ENCODE results near the gene SESN2. TPM values are rescaled to one million over a fixed set of nuclear protein-coding genes. Genes with fewer than 3 reads are reported as not detected.
A peak's percentile ranks its signal among the peaks of the same experiment; 100 is the strongest.

SESN2 gene
- total RNA-seq, 1 experiment from 2014 or later = 6.8 TPM

GRCh38 chr1:28329395-28330153, 70.3 kb downstream of the SESN2 start:
- DNase-seq (ENCODE audit: low read depth) = peak; percentile 47

Other genes starting within 250 kb of the SESN2 start
- 18.7 and 20.1 TPM in 2 replicates for gene EYA3, start 170.9 kb upstream of the SESN2 start, total RNA-seq (2014; rRNA removed; shearing (Covaris generic))
- 0.12 and 0.20 TPM in 2 replicates for gene PTAFR, start 82.8 kb upstream of the SESN2 start, total RNA-seq (2014; rRNA removed; shearing (Covaris generic))
- 108 and 132 TPM in 2 replicates for gene DNAJC8, start 26.5 kb upstream of the SESN2 start, total RNA-seq (2014; rRNA removed; shearing (Covaris generic))
- gene ATP5IF1, start 23.4 kb upstream of the SESN2 start, total RNA-seq (2014; rRNA removed; shearing (Covaris generic)) = 353 and 365 TPM in 2 replicates
- 19.2 and 19.8 TPM in 2 replicates for gene MED18, start 69.5 kb downstream of the SESN2 start, total RNA-seq (2014; rRNA removed; shearing (Covaris generic))
- gene PHACTR4, start 110.2 kb downstream of the SESN2 start, total RNA-seq (2014; rRNA removed; shearing (Covaris generic)) = 9.2 and 16.9 TPM in 2 replicates
- 38.2 and 48.9 TPM in 2 replicates for gene RCC1, start 246.5 kb downstream of the SESN2 start, total RNA-seq (2014; rRNA removed; shearing (Covaris generic))